Muscle of arm (tissue), 12 donors: ENCODE results near the gene MXI1. TPM values are rescaled to one million over a fixed set of nuclear protein-coding genes. Genes with fewer than 3 reads are reported as not detected.
A peak's percentile ranks its signal among the peaks of the same experiment; 100 is the strongest.
"Not testable (repeated sequence)": the region's sequence is repeated elsewhere in the genome, so short reads cannot be mapped to it uniquely, and the experiment has no call there.

Experiments used
- DNase-seq: peaks from one replicate; pipeline ENCODE4 v3.0.0-alpha.2; 2013
- polyA plus RNA-seq, 12 donors: library from polyadenylated mRNA; unstranded; fragments of 120-200 nt; gene quantifications; one replicate each; pipeline ENCODE4 v1.2.1, GENCODE V29; 2013; ENCODE audit not compliant: insufficient read length in 12 of 12

The MXI1 gene
- polyA plus RNA-seq, 12 donors, result 22.7 to 58.0 (median 25.1) TPM; not detected in 1

- DNase-seq, result no peak
These were observed 31.0 kb upstream of the MXI1 start for GRCh38 chr10:110176141-110177030.

- no peak for DNase-seq
These were observed 28.2 kb upstream of the MXI1 start for GRCh38 chr10:110179220-110179619.

- no peak for DNase-seq
These were observed 26.0 kb upstream of the MXI1 start for GRCh38 chr10:110181451-110181850.

- no peak for DNase-seq
These were observed 25.5 kb upstream of the MXI1 start for GRCh38 chr10:110181911-110182310.

GRCh38 chr10:110184398-110184797 lies 23.0 kb upstream of the MXI1 start:
- DNase-seq, result no peak

- not testable (repeated sequence) for DNase-seq
These were observed 21.7 kb upstream of the MXI1 start for GRCh38 chr10:110185646-110186182.

GRCh38 chr10:110190170-110190569 lies 17.2 kb upstream of the MXI1 start:
- no peak for DNase-seq

- no peak for DNase-seq
These were observed 14.9 kb upstream of the MXI1 start for GRCh38 chr10:110192552-110192951.

GRCh38 chr10:110200503-110200902 lies 6.9 kb upstream of the MXI1 start:
- DNase-seq, result no peak

- DNase-seq, result not testable (repeated sequence)
These were observed 6.4 kb upstream of the MXI1 start for GRCh38 chr10:110201046-110201445.

GRCh38 chr10:110203500-110204455 lies 3.6 kb upstream of the MXI1 start:
- no peak for DNase-seq

GRCh38 chr10:110205051-110205675 lies 2.2 kb upstream of the MXI1 start:
- no peak for DNase-seq

- DNase-seq, result peak; percentile 59
These were observed 604 bp downstream of the MXI1 start for GRCh38 chr10:110207805-110208613.

- DNase-seq, result peak; percentile 60
These were observed 1.4 kb downstream of the MXI1 start for GRCh38 chr10:110208614-110209453.

GRCh38 chr10:110209454-110209925 lies 2.1 kb downstream of the MXI1 start:
- no peak for DNase-seq

GRCh38 chr10:110209926-110210673 lies 2.7 kb downstream of the MXI1 start:
- no peak for DNase-seq

- peak; percentile 98 for DNase-seq
These were observed 3.5 kb downstream of the MXI1 start for GRCh38 chr10:110210674-110211464.

- no peak for DNase-seq
These were observed 4.0 kb downstream of the MXI1 start for GRCh38 chr10:110211465-110211843.
